ACC112 (cell line): Measurements from ENCODE around the gene E2F6.
A peak's percentile ranks its signal among the peaks of the same experiment; 100 is the strongest.
"Not testable (repeated sequence)": the region's sequence is repeated elsewhere in the genome, so short reads cannot be mapped to it uniquely, and the experiment has no call there.

Experiments used
- H2AFZ ChIP-seq: fragments of 200-600 bp; sonication (generic); one replicate; pipeline ENCODE4 v1.6.0; 2017; ENCODE audit warnings: antibody characterized with exemption, low read length; ENCODE audit not compliant: unreplicated experiment
- H3K27ac ChIP-seq: fragments of 200-600 bp; sonication (generic); 2 replicates; pipeline ENCODE4 v1.5.1; 2014; ENCODE audit warnings: low read depth, mild to moderate bottlenecking, antibody characterized with exemption, low read length, moderate library complexity
- H3K27me3 ChIP-seq: fragments of 200-600 bp; sonication (generic); 2 replicates; pipeline ENCODE4 v1.6.1; 2014; ENCODE audit warnings: mild to moderate bottlenecking, antibody characterized with exemption, low read length, moderate library complexity, mixed read lengths; ENCODE audit not compliant: insufficient read depth
- H3K36me3 ChIP-seq: fragments of 200-600 bp; sonication (generic); 2 replicates; pipeline ENCODE4 v1.6.1; 2016; ENCODE audit warnings: mild to moderate bottlenecking, antibody characterized with exemption, low read length, moderate library complexity, mixed read lengths; ENCODE audit not compliant: insufficient read depth
- H3K4me1 ChIP-seq: fragments of 200-600 bp; sonication (generic); one replicate; pipeline ENCODE4 v1.6.1; 2016; ENCODE audit warnings: low read length, mixed read lengths; ENCODE audit not compliant: insufficient read depth, unreplicated experiment, control insufficient read depth
- H3K4me3 ChIP-seq: fragments of 200-600 bp; sonication (generic); 2 replicates; pipeline ENCODE4 v1.5.1; 2014; ENCODE audit warnings: mild to moderate bottlenecking, low read depth, low read length
- H3K79me2 ChIP-seq: fragments of 200-600 bp; sonication (generic); one replicate; pipeline ENCODE4 v1.6.0; 2016; ENCODE audit warnings: low read length; ENCODE audit not compliant: control insufficient read depth, unreplicated experiment, insufficient read depth

The E2F6 gene

DNA sequence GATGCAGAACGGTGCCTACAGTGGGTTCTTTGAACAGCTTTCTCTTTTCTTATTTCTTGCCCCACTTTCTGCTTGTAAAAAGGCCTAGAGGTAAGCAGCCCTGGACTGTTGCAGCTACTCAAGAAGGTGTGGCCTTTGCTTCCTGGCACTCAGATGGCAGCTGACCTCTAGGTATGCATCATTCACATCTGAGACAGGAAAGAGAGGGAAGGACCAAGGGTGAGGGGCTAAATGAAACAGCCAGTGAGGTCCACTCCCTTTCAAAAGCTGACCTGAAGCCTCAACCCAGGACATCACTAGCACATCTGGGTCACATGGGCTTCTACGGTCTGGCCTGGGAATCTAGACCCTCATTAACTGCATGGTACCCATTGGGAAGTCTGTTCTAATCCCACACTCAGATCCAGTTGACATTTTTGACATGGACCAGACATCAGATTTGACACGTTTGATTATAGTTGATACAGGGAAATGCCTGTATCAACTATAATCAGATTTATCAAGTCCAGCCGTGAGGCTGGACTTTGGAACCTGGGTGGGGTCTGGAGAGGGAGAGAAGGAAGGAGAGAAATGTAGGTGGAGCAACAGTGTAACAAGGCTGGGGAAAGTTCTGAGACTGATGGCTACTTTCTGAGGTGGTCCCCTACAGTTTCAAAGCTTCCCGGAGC, 60.2 kb downstream of the E2F6 start:
- Histone ChIP-seq H3K4me3 (no peak overlapping the region), H3K79me2 (no peaks in the 10 kb centered on the region), H3K36me3 (no peaks in the 10 kb centered on the region), H3K27me3 (no peaks in the 10 kb centered on the region), H2AFZ (peak overlapping the region; percentile 19), H3K27ac (no peak overlapping the region), H3K4me1 (peaks cover 8% of the 10 kb centered on the region)

DNA sequence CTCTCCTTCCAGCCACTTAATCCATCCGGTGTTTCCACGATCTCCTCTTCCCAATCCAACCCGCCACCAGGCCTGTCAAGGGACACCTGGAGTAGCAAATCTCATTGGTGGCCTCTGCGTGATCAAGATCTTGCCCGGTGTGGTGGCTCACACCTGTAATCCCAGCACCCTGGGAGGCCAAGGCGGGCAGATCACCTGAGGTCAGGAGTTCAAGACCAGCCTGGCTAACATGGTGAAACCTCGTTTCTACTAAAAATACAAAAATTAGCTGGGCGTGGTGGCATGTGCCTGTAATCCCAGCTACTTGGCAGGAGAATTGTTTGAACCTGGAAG, 60.9 kb downstream of the E2F6 start:
- not testable (repeated sequence) for H3K36me3 ChIP-seq, H3K27ac ChIP-seq, H3K4me1 ChIP-seq, H3K79me2 ChIP-seq, H3K4me3 ChIP-seq, H2AFZ ChIP-seq, H3K27me3 ChIP-seq

DNA sequence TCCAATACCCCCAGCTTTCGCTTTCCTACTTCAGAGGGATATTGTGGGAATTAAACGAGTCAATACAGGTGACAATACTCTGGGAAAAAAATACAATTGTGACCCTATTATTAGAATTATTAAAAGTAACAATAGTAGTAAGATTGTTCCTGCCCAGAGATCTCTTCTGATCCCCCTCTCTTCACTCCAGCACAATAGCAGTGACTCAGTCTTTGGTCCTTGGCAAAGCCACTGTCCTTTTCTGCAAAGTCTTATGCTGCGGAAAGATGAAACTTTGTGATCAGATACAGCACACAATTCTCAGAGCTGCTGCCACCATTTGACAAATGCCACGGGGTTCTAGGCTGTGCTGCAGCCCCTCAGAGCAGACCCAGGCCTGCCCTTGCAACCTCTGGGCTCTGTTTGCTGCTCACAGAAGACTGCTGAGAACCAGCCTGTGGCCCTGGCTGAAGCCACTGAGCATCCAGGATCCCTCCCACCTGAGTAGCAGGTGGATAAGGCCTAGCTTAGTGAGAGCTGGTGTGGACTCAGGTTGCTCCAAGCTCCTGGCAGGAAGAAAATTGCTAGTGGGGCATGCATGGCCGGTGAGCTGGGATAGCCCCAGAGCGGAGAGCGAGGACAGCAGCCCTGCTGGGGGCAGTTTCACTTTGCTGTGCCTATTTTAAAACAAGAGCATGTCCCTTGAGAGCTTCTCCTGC, 61.4 kb downstream of the E2F6 start:
- Histone ChIP-seq H2AFZ (no peak overlapping the region), H3K36me3 (no peaks in the 10 kb centered on the region), H3K27me3 (no peaks in the 10 kb centered on the region), H3K4me1 (peaks cover 8% of the 10 kb centered on the region), H3K27ac (no peak overlapping the region), H3K79me2 (no peaks in the 10 kb centered on the region), H3K4me3 (no peak overlapping the region)

DNA sequence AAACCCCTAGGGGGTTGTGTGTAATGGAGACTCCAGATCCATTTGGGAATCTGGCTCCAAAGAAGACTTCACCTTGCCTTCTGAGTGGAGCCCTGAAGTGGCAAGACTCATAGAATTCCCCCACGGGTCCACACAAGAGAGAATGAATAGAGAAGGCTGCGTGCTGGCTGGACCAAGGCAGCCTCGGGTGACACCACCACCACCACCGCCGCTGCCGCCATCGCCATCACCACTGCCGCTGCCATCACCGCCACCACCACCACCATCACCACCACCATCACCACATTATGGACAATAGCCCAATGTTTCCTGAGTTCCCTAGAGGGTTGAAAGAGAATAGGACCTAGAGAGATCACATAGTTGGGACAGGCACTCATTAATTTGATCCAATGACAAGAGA, 63.5 kb downstream of the E2F6 start:
- H3K4me3 ChIP-seq, result no peak overlapping the region
- no peaks in the 10 kb centered on the region for H3K79me2 ChIP-seq
- H3K4me1 ChIP-seq, result peaks cover 8% of the 10 kb centered on the region
- H3K27me3 ChIP-seq, result no peaks in the 10 kb centered on the region
- no peak overlapping the region for H2AFZ ChIP-seq
- H3K27ac ChIP-seq, result no peak overlapping the region
- H3K36me3 ChIP-seq, result no peaks in the 10 kb centered on the region

DNA sequence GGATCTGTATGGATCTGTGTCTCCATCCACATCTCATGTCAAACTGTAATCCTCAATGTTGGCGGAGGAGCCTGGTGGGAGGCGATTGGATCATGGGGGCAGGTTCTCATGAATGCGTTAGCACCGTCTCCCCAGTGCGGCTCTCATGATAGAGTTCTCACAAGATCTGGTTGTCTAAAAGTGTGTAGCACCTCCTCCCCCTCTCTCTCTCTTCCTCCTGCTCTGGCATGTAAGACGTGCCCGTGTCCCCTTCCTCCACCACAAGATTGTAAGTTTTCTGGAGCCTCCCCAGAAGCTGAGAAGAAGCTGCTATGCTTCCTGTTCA, 66.6 kb downstream of the E2F6 start:
- no peak overlapping the region for H3K27ac ChIP-seq
- no peaks in the 10 kb centered on the region for H3K79me2 ChIP-seq
- H3K4me1 ChIP-seq, result peaks cover 5% of the 10 kb centered on the region
- no peak overlapping the region for H2AFZ ChIP-seq
- no peak overlapping the region for H3K4me3 ChIP-seq
- H3K36me3 ChIP-seq, result no peaks in the 10 kb centered on the region
- no peaks in the 10 kb centered on the region for H3K27me3 ChIP-seq

DNA sequence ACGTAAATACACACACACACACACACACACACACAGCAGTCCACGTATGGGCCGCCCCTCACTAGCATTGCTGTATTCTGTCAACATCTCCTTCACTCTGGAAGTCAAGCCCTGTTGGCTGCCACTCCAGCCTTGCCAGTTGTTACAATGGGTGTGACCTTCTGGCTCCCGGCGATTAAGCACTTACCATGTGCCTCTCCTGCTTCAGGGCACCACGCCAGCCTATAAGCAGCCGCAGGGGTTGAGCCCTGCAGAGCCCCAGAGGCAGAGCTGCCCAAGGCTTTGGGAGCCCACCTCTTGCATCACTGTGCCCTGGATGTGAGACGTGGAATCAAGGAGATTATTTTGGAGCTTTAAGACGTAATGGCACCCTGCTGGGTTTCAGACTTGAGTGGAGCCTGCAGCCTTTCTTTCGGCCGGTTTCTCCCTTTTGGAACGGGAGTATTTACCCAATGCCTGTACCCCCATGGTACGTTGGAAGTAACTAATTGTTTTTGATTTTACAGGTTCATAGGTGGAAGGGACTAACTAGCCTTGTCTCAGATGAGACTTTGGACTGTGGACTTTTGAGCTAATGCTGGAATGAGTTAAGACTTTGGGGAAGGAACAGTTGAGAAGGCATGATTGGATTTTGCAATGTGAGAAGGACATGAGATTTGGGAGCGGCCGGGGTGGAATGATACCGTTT, 67.1 kb downstream of the E2F6 start:
- Histone ChIP-seq H3K27ac (no peak overlapping the region), H3K79me2 (no peaks in the 10 kb centered on the region), H3K4me3 (no peak overlapping the region), H3K27me3 (no peaks in the 10 kb centered on the region), H3K4me1 (peaks cover 7% of the 10 kb centered on the region), H2AFZ (no peak overlapping the region), H3K36me3 (no peaks in the 10 kb centered on the region)

DNA sequence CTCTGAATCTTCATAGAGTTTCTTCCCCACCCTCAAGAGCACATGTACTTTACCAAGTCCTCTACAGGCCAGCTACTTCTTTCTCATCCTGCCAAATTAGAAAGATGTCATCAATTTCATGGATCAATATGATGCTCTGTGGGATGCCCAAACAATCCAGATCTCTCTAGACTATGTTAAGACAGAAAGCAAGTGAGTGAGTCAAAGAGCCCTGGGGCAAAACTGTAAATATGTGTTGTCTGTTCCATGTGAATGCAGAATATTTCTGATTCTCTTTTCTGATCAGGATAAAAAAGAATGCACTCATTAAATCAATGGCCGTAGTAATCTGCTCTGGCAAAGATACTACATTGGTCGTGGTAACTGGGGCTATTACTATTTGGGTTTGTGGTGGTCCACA, 68.4 kb downstream of the E2F6 start:
- Histone ChIP-seq H3K4me3 (no peak overlapping the region), H2AFZ (no peak overlapping the region), H3K27ac (no peak overlapping the region), H3K79me2 (no peaks in the 10 kb centered on the region), H3K36me3 (no peaks in the 10 kb centered on the region), H3K4me1 (peaks cover 11% of the 10 kb centered on the region), H3K27me3 (no peaks in the 10 kb centered on the region)

DNA sequence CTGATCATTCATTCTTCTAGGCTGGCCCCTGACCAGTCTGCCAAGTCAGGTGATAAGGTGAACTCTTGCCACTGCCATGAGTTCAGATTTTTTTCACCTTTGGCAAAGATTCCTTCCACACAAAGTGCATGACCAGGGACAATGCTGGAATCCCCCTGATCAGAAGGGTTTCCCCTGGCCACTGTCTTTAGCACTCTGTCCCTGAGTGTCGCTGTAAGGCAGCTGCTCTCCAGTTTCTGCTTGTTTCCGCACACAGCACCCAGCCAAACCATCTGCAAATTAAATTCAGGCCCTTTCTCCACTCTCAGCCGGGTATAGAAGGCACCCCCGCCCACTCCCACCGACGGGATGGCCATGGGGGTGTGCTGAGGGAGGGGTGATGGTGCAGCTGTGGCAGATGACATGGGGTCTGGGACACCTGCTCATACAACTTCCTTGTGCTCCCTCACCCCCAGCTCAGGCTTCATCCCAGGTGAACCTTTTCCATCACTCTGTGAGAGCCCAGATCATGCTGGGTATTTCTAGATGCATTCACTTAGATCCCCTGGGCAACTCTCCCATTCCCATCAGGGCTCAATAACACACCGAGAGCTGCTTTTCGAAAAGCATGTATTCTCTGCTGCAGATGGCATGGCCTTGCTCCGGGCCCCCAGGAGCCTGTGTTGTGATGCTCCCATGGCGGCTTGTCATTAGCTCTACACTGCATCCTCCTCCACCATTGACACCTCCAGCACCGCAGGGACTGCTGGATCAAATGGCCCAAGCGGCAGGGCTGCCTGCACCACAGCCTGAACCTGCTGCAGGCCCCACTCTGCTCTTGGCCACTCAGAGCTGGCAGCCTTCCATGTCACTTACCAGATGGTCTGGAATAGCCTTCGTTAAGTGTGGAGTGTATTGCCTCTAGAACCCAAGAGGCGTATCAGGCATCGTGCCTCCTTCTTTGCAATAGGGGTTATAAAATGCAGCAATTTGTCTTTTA, 69.2 kb downstream of the E2F6 start:
- H3K27ac ChIP-seq, result no peak overlapping the region
- no peak overlapping the region for H3K4me3 ChIP-seq
- H3K27me3 ChIP-seq, result no peaks in the 10 kb centered on the region
- H3K79me2 ChIP-seq, result no peaks in the 10 kb centered on the region
- H2AFZ ChIP-seq, result no peak overlapping the region
- peaks cover 18% of the 10 kb centered on the region for H3K4me1 ChIP-seq
- no peaks in the 10 kb centered on the region for H3K36me3 ChIP-seq

DNA sequence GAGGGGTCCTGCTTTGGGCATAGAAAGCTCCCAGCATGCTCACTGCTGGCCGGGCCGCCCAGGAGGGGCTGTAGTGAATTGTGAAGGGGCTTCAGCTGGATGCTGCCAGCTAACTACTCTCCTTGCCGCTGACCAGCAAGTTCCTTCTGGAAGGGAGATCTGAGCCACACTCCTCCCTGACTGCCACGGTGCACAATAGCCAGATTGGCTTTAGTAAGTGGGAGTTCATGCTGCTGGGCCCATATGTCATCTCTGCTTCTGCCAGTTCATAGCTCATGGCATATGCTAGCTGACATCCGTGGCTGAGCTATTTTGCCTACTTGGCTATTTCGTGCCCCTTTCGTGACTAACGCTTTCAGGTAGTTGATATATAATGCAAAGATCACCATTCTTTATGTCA, 69.9 kb downstream of the E2F6 start:
- Histone ChIP-seq H3K27me3 (no peaks in the 10 kb centered on the region), H3K4me1 (peaks cover 19% of the 10 kb centered on the region), H3K36me3 (no peaks in the 10 kb centered on the region), H2AFZ (no peak overlapping the region), H3K27ac (no peak overlapping the region), H3K4me3 (no peak overlapping the region), H3K79me2 (no peaks in the 10 kb centered on the region)

DNA sequence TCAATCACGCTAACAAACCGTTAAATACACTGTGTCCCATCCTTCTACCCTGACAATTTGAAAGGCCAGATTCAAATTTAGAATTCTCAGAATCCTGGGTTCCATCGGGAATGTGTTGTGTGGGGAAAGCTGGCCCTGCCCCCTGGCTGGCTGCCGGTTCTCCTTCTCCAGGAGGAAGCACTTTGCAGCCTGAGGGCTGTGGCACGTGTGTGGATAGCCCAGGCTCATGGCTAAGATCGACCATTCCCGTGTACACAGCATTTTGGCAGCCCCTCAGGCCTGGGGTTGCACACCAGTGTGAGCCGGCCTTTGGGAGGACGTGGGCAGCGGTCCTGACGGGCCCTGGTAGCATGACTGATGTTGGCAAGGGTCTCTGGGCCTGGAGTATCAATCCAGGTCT, 70.6 kb downstream of the E2F6 start:
- Histone ChIP-seq H3K36me3 (no peaks in the 10 kb centered on the region), H3K4me3 (no peak overlapping the region), H2AFZ (no peak overlapping the region), H3K4me1 (peaks cover 19% of the 10 kb centered on the region), H3K27ac (no peak overlapping the region), H3K79me2 (no peaks in the 10 kb centered on the region), H3K27me3 (no peaks in the 10 kb centered on the region)
